Measurements from ENCODE around the gene NIPBL.
"Not testable (repeated sequence)": the region's sequence is repeated elsewhere in the genome, so short reads cannot be mapped to it uniquely, and the experiment has no call there.

The NIPBL gene

DNA sequence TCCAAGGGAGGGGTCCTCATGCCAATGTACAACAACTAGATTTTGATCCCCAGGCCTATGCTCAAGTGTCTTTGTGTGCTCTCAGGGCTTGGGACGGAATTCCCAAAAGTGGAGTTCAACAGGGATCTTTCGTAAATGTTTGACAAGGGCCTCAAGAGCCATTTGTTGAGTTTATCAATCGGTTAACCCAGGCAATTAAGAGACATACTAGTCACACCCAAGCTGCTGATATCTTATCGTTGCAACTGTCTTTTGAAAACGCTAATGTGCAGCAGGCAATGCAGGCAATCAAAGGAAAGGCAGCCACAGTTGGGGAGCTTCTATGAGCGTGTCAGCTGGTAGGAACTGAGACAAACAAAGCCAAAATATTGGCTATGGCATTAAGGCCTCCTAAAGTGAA is 211.4 kb downstream of the NIPBL start:
- no peak for DNase-seq (ENCODE audit: low read depth)

DNA sequence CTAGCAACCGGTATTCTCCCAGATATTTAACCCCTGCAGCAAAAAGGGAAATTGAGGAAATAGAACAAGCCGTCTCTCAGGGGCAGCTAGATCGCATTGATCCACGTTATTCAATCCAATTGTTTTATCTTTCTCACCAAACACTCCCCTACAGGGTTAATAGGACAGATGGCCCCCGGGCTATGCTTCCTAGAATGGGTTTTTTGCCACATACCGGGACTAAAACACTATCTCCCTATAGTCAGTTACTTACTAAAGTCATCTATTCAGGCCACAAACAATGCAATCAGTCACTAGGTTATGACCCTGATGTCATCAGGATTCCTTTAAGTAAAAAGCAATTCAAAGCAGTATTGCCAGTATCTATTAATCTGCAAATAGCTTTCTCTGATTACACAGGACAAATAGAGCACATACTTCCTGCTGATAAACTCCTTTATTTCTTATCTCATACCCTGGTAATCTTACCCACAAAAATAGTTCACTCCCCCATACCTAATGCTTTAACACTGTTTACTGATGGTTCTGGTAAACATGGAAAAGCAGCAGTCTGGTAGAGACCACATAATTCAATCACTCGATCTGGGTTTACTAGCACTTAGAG is 213.7 kb downstream of the NIPBL start:
- DNase-seq (ENCODE audit: low read depth), result no peak

DNA sequence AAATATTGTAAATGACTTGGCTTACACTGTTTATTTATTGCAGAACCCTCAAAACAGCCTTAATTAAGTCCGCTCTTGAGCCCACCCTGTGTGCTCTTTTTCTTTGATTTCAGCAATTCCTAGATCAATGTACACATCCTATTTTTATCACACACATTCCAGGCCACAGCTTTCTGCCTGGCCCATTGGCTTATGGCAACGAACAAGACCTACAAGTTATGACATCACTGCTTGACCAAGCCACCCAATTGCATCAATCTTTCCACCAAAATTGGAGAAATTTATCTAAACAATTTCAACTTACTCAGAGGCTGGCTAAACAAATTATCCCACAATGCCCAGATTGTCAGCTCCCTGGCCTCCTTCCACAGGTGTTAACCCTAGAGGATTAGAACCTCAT is 214.2 kb downstream of the NIPBL start:
- DNase-seq (ENCODE audit: low read depth), result no peak

DNA sequence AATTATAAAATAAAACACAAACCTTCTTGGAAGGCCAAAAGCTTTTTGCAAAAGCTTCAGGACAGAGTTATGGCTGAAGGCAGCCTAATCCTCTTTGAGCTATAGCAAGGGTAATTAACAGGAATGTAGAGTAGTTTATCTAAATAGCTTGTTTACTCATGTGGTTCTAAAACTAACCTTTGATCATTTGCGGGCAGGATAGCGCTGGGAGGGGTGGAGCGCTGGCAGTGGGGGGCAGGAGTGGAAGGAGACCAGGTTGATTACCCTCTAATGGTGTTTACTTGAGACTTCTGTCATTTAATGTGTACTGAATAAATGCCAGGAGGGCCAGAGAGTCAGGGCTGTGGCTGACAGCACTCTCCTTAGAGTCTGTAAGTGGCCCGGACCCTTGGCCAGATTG is 217.2 kb downstream of the NIPBL start:
- not testable (repeated sequence) for DNase-seq (ENCODE audit: low read depth)

DNA sequence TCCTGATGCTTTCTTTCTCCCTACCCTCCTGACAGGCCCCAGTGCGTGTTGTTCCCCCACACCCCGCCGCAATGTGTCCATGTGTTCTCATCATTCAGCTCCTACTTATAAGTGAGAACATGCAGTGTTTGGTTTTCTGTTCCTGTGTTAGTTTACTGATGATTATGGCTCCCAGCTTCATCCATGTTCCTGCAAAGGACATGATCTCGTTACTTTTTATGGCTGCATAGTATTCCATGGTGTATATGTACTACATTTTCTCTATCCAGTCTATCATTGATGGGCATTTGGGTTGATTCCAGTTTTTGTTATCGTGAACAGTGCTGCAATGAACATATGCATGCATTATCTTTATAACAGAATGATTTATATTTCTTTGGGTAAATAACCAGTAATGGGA is 222.7 kb downstream of the NIPBL start:
- not testable (repeated sequence) for DNase-seq (ENCODE audit: low read depth)

DNA sequence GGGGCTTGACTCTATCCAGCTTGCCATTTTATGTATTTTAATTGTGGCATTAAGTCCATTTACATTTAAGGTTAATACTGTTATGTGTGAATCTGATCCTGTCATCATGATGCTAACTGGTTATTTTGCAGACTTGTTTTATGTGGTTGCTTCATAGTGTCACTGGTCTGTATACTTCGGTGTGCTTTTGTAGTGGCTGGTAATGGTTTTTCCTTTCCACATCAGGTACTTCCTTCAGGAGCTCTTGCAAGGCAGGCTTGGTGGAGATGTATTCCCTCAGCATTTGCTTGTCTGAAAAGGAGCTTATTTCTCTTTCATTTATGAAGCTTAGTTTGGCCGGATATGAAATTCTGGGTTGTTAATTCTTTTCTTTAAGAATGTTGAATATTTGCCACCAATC is 226.7 kb downstream of the NIPBL start:
- no peak for DNase-seq (ENCODE audit: low read depth)

DNA sequence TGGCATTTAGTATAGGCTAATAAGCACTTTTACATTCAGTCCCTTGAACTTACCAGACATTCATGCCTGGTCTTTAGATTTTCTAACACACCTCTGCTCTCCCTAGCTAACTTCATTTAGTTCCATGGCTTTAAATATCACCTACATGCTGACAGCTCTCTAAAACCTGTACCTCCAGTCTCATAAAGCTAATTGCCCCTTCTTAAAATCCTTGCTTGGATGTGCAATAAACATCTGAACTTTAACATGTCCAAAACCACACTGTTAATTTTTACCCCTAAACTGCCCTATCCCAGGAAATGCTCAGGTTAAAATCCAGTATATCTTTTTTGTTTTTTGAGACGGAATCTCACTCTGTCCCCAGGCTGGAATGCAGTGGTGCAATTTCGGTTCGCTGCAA is 232.8 kb downstream of the NIPBL start:
- no peak for DNase-seq (ENCODE audit: low read depth)

DNA sequence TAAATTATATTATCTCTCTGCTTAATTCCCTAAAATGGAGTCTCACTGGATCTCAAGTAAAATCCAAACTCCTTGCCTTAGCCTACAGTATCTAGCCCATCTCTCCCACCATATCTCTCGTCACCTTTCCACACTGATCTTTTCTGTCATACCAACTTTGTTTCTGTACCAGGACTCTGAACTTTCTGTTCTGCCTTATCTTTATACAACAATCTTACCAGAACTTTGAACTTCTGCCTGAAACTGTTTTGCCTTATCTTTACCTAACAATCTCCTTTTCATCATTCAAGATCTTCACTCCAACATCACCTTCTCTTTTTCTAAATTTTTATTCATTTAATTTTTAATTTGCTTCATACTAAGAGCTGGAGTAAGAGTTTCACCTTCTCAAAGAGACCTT is 233.6 kb downstream of the NIPBL start:
- no peak for DNase-seq (ENCODE audit: low read depth)

DNA sequence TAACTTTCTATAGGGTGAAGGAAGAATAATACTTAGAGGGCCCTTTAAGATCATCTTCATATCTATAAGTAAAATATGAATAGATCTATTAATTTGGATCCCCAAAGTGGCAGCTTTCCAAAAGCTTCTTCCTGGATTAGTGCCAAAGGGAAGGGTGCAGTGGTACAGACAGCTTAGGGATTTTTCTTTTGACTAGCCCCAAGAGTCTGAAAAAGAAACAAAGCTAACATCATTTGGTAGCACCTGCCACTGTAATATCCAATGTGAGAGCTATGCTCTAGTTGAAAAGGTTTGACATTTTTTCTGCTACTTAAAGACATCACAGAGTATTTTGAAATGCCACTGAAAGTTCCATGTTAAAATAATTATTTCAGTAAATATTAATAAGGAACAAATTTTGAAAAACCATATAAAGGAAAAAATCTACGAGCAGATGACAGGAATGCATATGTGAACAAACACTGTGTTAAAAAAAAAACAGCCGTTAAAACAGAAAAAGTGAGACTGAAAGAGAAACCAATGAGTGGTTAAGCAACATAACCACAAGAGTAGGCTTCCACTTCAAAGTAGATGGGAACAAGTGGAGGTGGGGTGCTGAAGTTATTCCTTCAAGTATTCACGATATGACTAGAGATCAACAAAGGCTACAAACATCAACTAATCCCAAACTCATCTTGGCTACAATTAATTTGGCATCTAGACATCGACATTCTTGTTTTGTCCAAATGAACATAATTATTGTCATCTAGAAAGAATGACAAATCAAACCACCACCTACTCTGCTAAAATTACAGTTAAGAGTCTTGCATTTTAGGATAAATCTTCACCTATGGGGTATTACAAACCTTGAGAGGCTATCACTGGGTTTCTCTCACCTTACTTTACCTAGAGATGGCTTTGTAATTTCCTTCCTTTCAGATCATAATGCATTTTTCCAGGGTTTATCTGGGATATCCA is 235.1 kb downstream of the NIPBL start:
- no peak for DNase-seq (ENCODE audit: low read depth)

DNA sequence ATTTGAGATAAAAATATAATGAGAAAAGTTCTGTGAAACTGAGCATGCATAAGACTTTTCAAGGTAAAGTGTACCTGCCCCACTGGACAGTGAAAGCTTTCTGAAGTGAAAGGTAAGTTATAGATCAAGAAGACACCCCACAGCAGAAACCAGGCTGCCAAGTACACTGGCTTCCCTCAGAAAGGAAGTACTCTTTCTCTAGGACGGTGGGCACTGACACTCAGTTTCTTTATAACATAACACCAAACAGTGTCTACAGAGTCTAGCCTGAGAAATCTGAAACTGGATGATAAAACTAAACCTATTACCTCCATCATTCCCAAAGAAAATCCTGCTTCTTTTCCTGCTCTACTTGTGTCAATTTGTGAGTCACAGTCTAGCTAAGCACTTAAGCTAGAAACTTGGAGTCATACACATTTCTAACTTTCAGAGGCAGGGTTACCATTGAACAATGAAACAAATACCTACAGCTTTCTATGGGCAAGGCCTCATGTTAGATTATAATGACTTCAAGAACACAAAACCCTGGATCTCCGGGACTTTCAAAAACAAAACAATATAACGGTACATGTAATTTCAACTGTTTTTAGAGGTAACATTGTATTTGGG is 235.9 kb downstream of the NIPBL start:
- DNase-seq (ENCODE audit: low read depth), result no peak
